ENCODE results near the gene KNSTRN. TPM values are rescaled to one million over a fixed set of nuclear protein-coding genes. Genes with fewer than 3 reads are reported as not detected.
A peak's percentile ranks its signal among the peaks of the same experiment; 100 is the strongest.

KNSTRN gene
- total and polyA plus RNA-seq, 2 of the 4 experiments (the other 2 are of a cell fraction), result 33.1 to 73.5 TPM

GRCh38 chr15:40379853-40380252 is 2.7 kb upstream of the KNSTRN start (continued):
- TF ChIP-seq RCOR1 (IDR thresholded peaks at IDR 0.05; ENCODE audit: insufficient replicate concordance, low read length), result peak; percentile 57

- peak overlapping the region; percentile 79; the same call in 1 of the 2 replicates for H2AK5ac ChIP-seq (ENCODE audit: low read depth, low read length)
- peak overlapping the region; percentile 73; the same call in 1 of the 2 replicates for H2BK120ac ChIP-seq (ENCODE audit: low read depth, low read length)
- H3K36me3 ChIP-seq (ENCODE audit: control insufficient read depth, insufficient read depth, low read length), result no peaks in the 10 kb centered on the region
- no peak overlapping the region for H3K56ac ChIP-seq (ENCODE audit: extremely low read depth, insufficient read depth, low read length)
- H3K4me3 ChIP-seq (ENCODE audit: insufficient read depth, low read depth, low read length), result no peak overlapping the region
- H2BK15ac ChIP-seq (ENCODE audit: low read depth, low read length), result peak overlapping the region; percentile 70; the same call in 2 of the 3 replicates
- no peak overlapping the region for H3K9ac ChIP-seq (ENCODE audit: low read depth, low read length)
- peak overlapping the region; percentile 60 to 90; a peak in 2 of 4 replicates for H4K8ac ChIP-seq (ENCODE audit: low read depth in 2 of 2, low read length in 2 of 2)
- H3K9me3 ChIP-seq (ENCODE audit: control insufficient read depth, insufficient read depth, low read length), result no peaks in the 10 kb centered on the region
- no peak for DNase-seq
- POLR2A ChIA-PET (ENCODE audit: unreplicated experiment), result interaction anchor here (1.3 kb wide), 1 partner anchor 25 kb away, joined by 3 read pairs; the partner anchor contains the start of gene IVD
- H4K5ac ChIP-seq (ENCODE audit: low read depth, low read length), result peak overlapping the region; percentile 38; the same call in 1 of the 2 replicates
- H3K23ac ChIP-seq (ENCODE audit: low read depth, low read length), result no peak overlapping the region
- peaks cover 4% of the 10 kb centered on the region for H3K4me1 ChIP-seq (ENCODE audit: control insufficient read depth, insufficient read depth, low read length)
- peak overlapping the region; percentile 86; the same call in 1 of the 2 replicates for H3K4ac ChIP-seq (ENCODE audit: low read depth, low read length)
- peak overlapping the region; percentile 80; the same call in 1 of the 2 replicates for H3K27ac ChIP-seq (ENCODE audit: insufficient read depth, low read length)
- intact Hi-C loops (cut with micrococcal nuclease) (no loop called here), in situ Hi-C loops (cut with MboI; ENCODE audit: low sequenced_read_pairs) (no loop called here), dilution Hi-C loops (cut with HindIII; ENCODE audit: low sequenced_read_pairs, unreplicated experiment) (no loop called here)
- peaks cover 14% of the 10 kb centered on the region; the same call in 1 of the 2 replicates for H3K9me1 ChIP-seq (ENCODE audit: insufficient read depth, low read length)
- no peak overlapping the region for H3K4me2 ChIP-seq (ENCODE audit: low read depth, low read length)
- CTCF ChIA-PET, result interaction anchor here (1.2 kb wide), 1 partner anchor 12 kb away, joined by 3 read pairs; no protein-coding TSS in a partner anchor
- peak overlapping the region; percentile 57 for H2BK20ac ChIP-seq (ENCODE audit: low read depth, low read length)
- H2AFZ ChIP-seq (replicated peaks; ENCODE audit: low read length, poor library complexity), result no peak overlapping the region
- BruUV-seq (replicated peaks), result no TSS peak
- no peak for TF ChIP-seq BHLHE40 (IDR thresholded peaks at IDR 0.05; ENCODE audit: low read depth, low read length)
- no peak for TF ChIP-seq RAD21 (IDR thresholded peaks at IDR 0.05; ENCODE audit: low read length)
- no peak for TF ChIP-seq CTCF (conservative IDR thresholded peaks at IDR 0.05; ENCODE audit: low read depth, low read length)
- no peak for TF ChIP-seq NFE2L2 (IDR thresholded peaks at IDR 0.05; ENCODE audit: low read depth, low read length)
- no peak for TF ChIP-seq CHD1 (IDR thresholded peaks at IDR 0.05; ENCODE audit: low read depth, low read length)
- no peak for TF ChIP-seq SMC3 (IDR thresholded peaks at IDR 0.05; ENCODE audit: low read depth, low read length)
- no peak for TF ChIP-seq FOS (IDR thresholded peaks at IDR 0.05; ENCODE audit: low read depth, low read length)
- peak overlapping the region; percentile 23; the same call in 1 of the 2 replicates for H3K18ac ChIP-seq (ENCODE audit: low read depth, low read length)
- H3K27me3 ChIP-seq (ENCODE audit: control insufficient read depth, insufficient read depth, low read length), result no peaks in the 10 kb centered on the region
- no peaks in the 10 kb centered on the region for H4K20me1 ChIP-seq (ENCODE audit: insufficient read depth, low read length)
- 0 out of 2 replicates have a peak overlapping the region, but pooled peaks have one; percentile 24 for H3K14ac ChIP-seq (replicated peaks; ENCODE audit: low read depth, low read length)
- H3K79me1 ChIP-seq (ENCODE audit: low read depth in 1 of 2, low read length in 2 of 2), result peaks cover 16 to 29% of the 10 kb centered on the region in 2 experiments
- H4K91ac ChIP-seq (ENCODE audit: insufficient read depth, low read depth, low read length), result peak overlapping the region; percentile 44
- peak overlapping the region; percentile 67 for H2AK9ac ChIP-seq (replicated peaks; ENCODE audit: low read depth, low read length, poor library complexity)
- ATAC-seq (ENCODE audit: low read depth), result no peak
- peak overlapping the region; percentile 88 for H2BK5ac ChIP-seq (ENCODE audit: low read depth, low read length, poor library complexity, severe bottlenecking)
- WGBS, 2 experiments (ENCODE audit: extremely low coverage in 2 of 2, insufficient read length in 1 of 2), result no CpG with 5 or more reads among the region's 10 CpGs
Observed at GRCh38 chr15:40380636-40381035, 1.9 kb upstream of the KNSTRN start.
